ENCODE data around the gene MACROD1. TPM values are rescaled to one million over a fixed set of nuclear protein-coding genes. Genes with fewer than 3 reads are reported as not detected.

MACROD1 gene
- total RNA-seq, 4 donors from 2014 or later, result 30.6 to 45.0 (median 35.0) TPM

DNA sequence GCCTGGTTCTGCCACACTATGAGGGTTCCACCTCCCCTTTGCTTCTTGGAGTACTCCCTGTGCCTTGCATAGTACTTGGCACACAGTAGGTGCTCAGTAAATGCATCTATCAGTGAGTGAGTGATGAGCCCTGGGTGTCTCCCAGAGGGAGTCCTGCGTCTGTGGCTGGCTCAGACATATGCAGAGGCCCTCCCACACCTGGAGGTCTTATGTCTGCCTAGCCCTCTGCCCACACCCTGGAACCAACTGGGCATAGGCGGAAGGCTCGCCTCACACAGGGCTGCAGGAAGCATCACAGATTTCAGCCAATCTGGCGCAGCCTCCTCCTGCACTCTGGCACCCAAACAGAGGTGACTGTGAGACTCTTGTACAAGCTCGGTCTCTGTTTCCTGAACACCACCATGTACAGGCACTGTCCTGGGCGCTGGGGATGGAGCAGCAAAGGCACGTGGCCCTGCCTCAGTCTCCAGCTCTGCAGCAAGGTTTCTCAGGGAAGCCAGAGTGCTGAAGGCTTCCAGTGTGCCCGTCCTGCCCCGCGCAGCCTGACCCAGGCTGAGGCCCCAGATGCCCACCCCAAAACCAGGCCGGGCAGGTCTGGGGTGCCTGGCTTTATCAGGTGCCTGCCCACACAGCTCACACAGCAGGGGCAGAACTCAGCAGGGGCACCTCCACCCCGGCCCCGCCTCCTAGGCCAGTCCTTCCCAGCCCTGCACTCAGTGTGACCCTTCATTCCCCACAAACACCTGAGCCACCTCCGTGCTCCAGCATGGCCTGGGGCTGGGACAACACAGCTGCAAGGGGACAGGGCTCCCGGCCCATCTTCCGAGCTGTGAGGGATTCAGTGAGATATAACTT is 103.5 kb downstream of the MACROD1 start:
- 84 to 85% methylated on average over 12 to 16 of the region's 16 CpGs for WGBS, 2 donors
- no peak for DNase-seq (ENCODE audit: low spot score in 2 of 2)
- H3K36me3 ChIP-seq, result no peaks in the 10 kb centered on the region
- H3K27me3 ChIP-seq, result peaks cover 0 to 7% of the 10 kb centered on the region in 2 donors
- H3K4me1 ChIP-seq, result peaks cover 0 to 45% (median 9%) of the 10 kb centered on the region in 4 donors
- H3K27ac ChIP-seq, result no peak overlapping the region
- TF ChIP-seq EP300 (IDR thresholded peaks at IDR 0.05) (no peak), POLR2A (IDR thresholded peaks at IDR 0.05) (no peak)
- TF ChIP-seq, protein P1, sequence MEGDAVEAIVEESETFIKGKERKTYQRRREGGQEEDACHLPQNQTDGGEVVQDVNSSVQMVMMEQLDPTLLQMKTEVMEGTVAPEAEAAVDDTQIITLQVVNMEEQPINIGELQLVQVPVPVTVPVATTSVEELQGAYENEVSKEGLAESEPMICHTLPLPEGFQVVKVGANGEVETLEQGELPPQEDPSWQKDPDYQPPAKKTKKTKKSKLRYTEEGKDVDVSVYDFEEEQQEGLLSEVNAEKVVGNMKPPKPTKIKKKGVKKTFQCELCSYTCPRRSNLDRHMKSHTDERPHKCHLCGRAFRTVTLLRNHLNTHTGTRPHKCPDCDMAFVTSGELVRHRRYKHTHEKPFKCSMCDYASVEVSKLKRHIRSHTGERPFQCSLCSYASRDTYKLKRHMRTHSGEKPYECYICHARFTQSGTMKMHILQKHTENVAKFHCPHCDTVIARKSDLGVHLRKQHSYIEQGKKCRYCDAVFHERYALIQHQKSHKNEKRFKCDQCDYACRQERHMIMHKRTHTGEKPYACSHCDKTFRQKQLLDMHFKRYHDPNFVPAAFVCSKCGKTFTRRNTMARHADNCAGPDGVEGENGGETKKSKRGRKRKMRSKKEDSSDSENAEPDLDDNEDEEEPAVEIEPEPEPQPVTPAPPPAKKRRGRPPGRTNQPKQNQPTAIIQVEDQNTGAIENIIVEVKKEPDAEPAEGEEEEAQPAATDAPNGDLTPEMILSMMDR (IDR thresholded peaks at IDR 0.05), result no peak
- no peaks in the 10 kb centered on the region for H3K9me3 ChIP-seq
- H3K4me3 ChIP-seq, result no peak overlapping the region

- Histone ChIP-seq H3K4me3 (peak overlapping the region; percentile 10 to 42 (median 28)), H3K4me1 (peaks cover 0 to 51% (median 20%) of the 10 kb centered on the region in 4 donors), H3K36me3 (no peaks in the 10 kb centered on the region), H3K9me3 (no peaks in the 10 kb centered on the region), H3K27ac (peak overlapping the region in 2 of 4 donors; percentile 40 to 55), H3K27me3 (peaks cover 0 to 7% of the 10 kb centered on the region in 2 donors)
- no peak for TF ChIP-seq EP300 (IDR thresholded peaks at IDR 0.05)
- TF ChIP-seq, protein P1 (IDR thresholded peaks at IDR 0.05), result no peak
- peak in 1 of 2 donors; percentile 15 for TF ChIP-seq POLR2A (IDR thresholded peaks at IDR 0.05)
- 4 to 5% methylated on average over 18 to 42 of the region's 42 CpGs for WGBS, 2 donors
- no peak for DNase-seq (ENCODE audit: low spot score in 2 of 2)
Observed at GRCh38 chr11:64060861-64061444, 105.0 kb downstream of the MACROD1 start.

DNA sequence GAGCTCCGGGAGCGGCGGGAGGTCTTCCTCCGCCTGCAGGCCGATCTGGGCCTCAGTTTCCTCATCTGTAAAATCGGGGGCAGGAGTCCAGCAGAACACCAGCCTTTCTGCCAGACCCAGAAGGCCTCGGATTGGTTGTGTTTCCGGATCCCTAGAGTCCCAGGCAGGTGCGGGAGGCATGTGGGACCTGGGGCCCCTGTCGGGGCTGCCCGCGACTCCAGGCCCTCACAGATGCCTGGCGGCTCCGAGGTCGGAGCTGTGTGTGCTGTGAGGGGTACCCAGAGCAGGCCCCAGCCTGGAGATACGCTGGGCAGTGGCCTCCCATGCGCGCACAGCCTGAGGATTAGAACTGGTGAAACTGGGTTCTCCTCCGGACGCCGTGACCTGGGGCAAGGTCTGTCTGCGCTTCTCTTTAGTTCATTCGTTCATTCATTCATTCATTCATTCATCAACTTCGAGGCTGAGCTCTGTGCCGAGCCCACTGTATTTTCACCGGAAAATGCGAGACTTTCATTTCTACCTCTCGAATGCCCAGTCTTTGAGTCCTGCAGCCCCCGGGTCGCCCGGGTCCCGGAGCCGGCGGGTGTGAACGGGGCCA is 105.6 kb downstream of the MACROD1 start:
- peak overlapping the region; percentile 10 to 42 (median 28) for H3K4me3 ChIP-seq
- no peaks in the 10 kb centered on the region for H3K36me3 ChIP-seq
- WGBS, 2 donors, result 21 to 25% methylated on average over 24 to 35 of the region's 35 CpGs
- no peaks in the 10 kb centered on the region for H3K9me3 ChIP-seq
- peaks cover 0 to 57% (median 23%) of the 10 kb centered on the region in 4 donors for H3K4me1 ChIP-seq
- peak overlapping the region in 3 of 4 donors; percentile 12 to 55 (median 13) for H3K27ac ChIP-seq
- DNase-seq (ENCODE audit: low spot score in 2 of 2), result no peak
- H3K27me3 ChIP-seq, result peaks cover 0 to 7% of the 10 kb centered on the region in 2 donors
- TF ChIP-seq, protein P1 (IDR thresholded peaks at IDR 0.05), result no peak
- TF ChIP-seq EP300 (IDR thresholded peaks at IDR 0.05) (no peak), POLR2A (IDR thresholded peaks at IDR 0.05) (no peak)

- Histone ChIP-seq H3K9me3 (no peaks in the 10 kb centered on the region), H3K36me3 (no peaks in the 10 kb centered on the region), H3K27ac (peak overlapping the region in 1 of 4 donors; percentile 78), H3K4me3 (no peak overlapping the region), H3K4me1 (peaks cover 0 to 65% (median 27%) of the 10 kb centered on the region in 4 donors), H3K27me3 (peaks cover 0 to 7% of the 10 kb centered on the region in 2 donors)
- DNase-seq (ENCODE audit: low spot score in 2 of 2), result no peak
- WGBS, 2 donors, result 61 to 63% methylated on average over 22 of the region's 24 CpGs
- TF ChIP-seq, protein P1 (IDR thresholded peaks at IDR 0.05), result no peak
- TF ChIP-seq POLR2A (IDR thresholded peaks at IDR 0.05), result no peak
- TF ChIP-seq EP300 (IDR thresholded peaks at IDR 0.05), result no peak
Observed at GRCh38 chr11:64059339-64060140, 106.4 kb downstream of the MACROD1 start.
